HEK293 (cell line): ENCODE results near the gene OR1F1.

Source experiments
- CTCF ChIA-PET: fragments of 350-600 bp; formaldehyde crosslinking; extraction: SDS; loops from one replicate; lab custom pipeline; 2021; ENCODE audit warnings: antibody characterized with exemption; lab: Yijun Ruan, JAX
- POLR2A ChIA-PET: fragments of 300-600 bp; formaldehyde crosslinking; extraction: SDS; loops from one replicate; lab custom pipeline; 2020; ENCODE audit warnings: antibody characterized with exemption, inconsistent platforms; lab: Yijun Ruan, JAX
- H3K27ac ChIP-seq: fragments of 200-500 bp; sonication (Bioruptor generic); 2 replicates; pipeline ENCODE4 v1.5.1; 2014; ENCODE audit warnings: low read depth, low read length, control low read depth, inconsistent platforms; ENCODE audit errors: extremely low read depth
- H3K36me3 ChIP-seq, 2 experiments: fragments of 200-500 bp in 1 of 2; sonication (Bioruptor generic) in 1 of 2; 1 replicate in 1 of 2; 2 replicates in 1 of 2; pipeline ENCODE4 v1.5.1; 2014 to 2017; ENCODE audit warnings: inconsistent platforms in 2 of 2, low read length in 2 of 2; ENCODE audit not compliant: control insufficient read depth in 2 of 2, insufficient read depth in 1 of 2
- H3K4me1 ChIP-seq: fragments of 200-500 bp; sonication (Bioruptor generic); 2 replicates; pipeline ENCODE4 v1.5.1; 2014; ENCODE audit warnings: mild to moderate bottlenecking, low read length, inconsistent platforms; ENCODE audit not compliant: control insufficient read depth, insufficient read depth
- H3K4me3 ChIP-seq: 2 replicates; pipeline ENCODE4 v1.5.1; 2011; ENCODE audit warnings: low read depth, mild to moderate bottlenecking, control low read depth, low read length, moderate library complexity
- H3K9me3 ChIP-seq: fragments of 200-500 bp; sonication (Bioruptor generic); 2 replicates; pipeline ENCODE4 v1.5.1; 2014; ENCODE audit warnings: low read depth, low read length, inconsistent platforms; ENCODE audit not compliant: control insufficient read depth, insufficient read depth
- GFI1B ChIP-seq: fragments of 450-650 bp; formaldehyde crosslinking; IDR thresholded peaks from 2 replicates; pipeline ENCODE4 v1.5.1; 2016; ENCODE audit warnings: missing biosample characterization, missing genetic modification characterization
- GLIS1 ChIP-seq: fragments of 450-650 bp; formaldehyde crosslinking; IDR thresholded peaks from 2 replicates; pipeline ENCODE4 v1.5.1; 2016; ENCODE audit warnings: missing biosample characterization, missing genetic modification characterization
- GLIS2 ChIP-seq: fragments of 450-650 bp; formaldehyde crosslinking; IDR thresholded peaks from 2 replicates; pipeline ENCODE4 v1.5.1; 2016; ENCODE audit warnings: missing biosample characterization, missing genetic modification characterization
- MYNN ChIP-seq: fragments of 450-650 bp; formaldehyde crosslinking; IDR thresholded peaks from 2 replicates; pipeline ENCODE4 v1.5.1; 2016; ENCODE audit warnings: missing biosample characterization, missing genetic modification characterization, borderline replicate concordance
- ZIC2 ChIP-seq: fragments of 450-650 bp; formaldehyde crosslinking; IDR thresholded peaks from 2 replicates; pipeline ENCODE4 v1.5.1; 2016; ENCODE audit warnings: missing biosample characterization, missing genetic modification characterization
- ZNF10 ChIP-seq: fragments of 450-650 bp; formaldehyde crosslinking; IDR thresholded peaks from 2 replicates; pipeline ENCODE4 v1.5.1; 2017; ENCODE audit warnings: missing biosample characterization, missing genetic modification characterization
- ZNF302 ChIP-seq: fragments of 450-650 bp; formaldehyde crosslinking; IDR thresholded peaks from 2 replicates; pipeline ENCODE4 v1.5.1; 2016; ENCODE audit warnings: missing biosample characterization, missing genetic modification characterization, low read depth
- ZNF366 ChIP-seq: fragments of 450-650 bp; formaldehyde crosslinking; conservative IDR thresholded peaks from 2 replicates; pipeline ENCODE4 v1.5.1; 2016; ENCODE audit warnings: missing biosample characterization, missing genetic modification characterization
- ZNF529 ChIP-seq: fragments of 450-650 bp; formaldehyde crosslinking; IDR thresholded peaks from 2 replicates; pipeline ENCODE4 v1.5.1; 2017; ENCODE audit warnings: missing genetic modification characterization, missing biosample characterization; ENCODE audit not compliant: insufficient replicate concordance
- ZNF792 ChIP-seq: fragments of 450-650 bp; formaldehyde crosslinking; IDR thresholded peaks from 2 replicates; pipeline ENCODE4 v1.5.1; 2016; ENCODE audit warnings: missing biosample characterization, missing genetic modification characterization
- TF ChIP-seq, protein P1 (sequence below): fragments of 450-650 bp; formaldehyde crosslinking; IDR thresholded peaks from 2 replicates; pipeline ENCODE4 v1.5.1; 2016; ENCODE audit warnings: missing biosample characterization, missing genetic modification characterization
- TF ChIP-seq, protein P2 (sequence below): fragments of 450-650 bp; formaldehyde crosslinking; IDR thresholded peaks from 2 replicates; pipeline ENCODE4 v1.5.1; 2016; ENCODE audit warnings: missing biosample characterization, missing genetic modification characterization
- TF ChIP-seq, protein P3 (sequence below): fragments of 450-650 bp; formaldehyde crosslinking; IDR thresholded peaks from 2 replicates; pipeline ENCODE4 v1.5.1; 2016; ENCODE audit warnings: missing biosample characterization, missing genetic modification characterization
- TF ChIP-seq, protein P4 (sequence below): fragments of 450-650 bp; formaldehyde crosslinking; IDR thresholded peaks from 2 replicates; pipeline ENCODE4 v1.5.1; 2016; ENCODE audit warnings: missing biosample characterization, missing genetic modification characterization
- TF ChIP-seq, protein P5 (sequence below): fragments of 450-650 bp; formaldehyde crosslinking; IDR thresholded peaks from 2 replicates; pipeline ENCODE4 v1.5.1; 2017; ENCODE audit warnings: missing biosample characterization, missing genetic modification characterization

Gene OR1F1

DNA sequence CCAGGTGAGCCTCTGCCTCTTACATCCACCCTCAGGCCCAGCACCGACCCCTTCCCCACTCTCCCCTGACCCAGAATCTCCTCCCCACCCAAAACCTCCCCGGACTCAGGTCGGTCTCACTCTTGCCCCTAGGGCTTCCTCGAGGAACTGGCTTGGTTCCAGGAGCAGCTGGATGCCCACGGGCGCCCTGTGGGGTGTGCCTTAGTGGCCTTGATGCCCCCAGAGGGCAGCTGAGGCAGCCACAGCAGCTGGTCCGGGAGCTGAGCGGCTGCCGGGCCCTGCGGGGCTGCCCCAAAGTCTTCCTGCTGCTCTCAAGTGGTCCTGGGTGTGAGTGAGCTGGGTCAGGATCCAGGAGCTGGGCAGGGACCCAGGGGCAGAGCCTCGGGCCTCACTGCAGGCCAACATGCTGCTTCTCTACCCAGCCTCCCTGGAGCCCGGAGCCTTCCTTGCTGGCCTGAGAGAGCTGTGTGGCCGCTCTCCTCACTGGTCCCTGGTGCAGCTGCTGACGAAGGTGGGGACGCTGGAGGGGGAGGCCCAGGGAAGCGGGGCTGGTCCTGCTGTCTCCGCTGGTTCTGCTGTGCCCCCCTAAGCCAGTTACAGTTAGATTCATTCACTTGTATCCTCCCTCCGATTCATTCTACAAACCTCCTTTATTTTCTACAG, 43.6 kb upstream of the OR1F1 start:
- Histone ChIP-seq H3K36me3 (peaks cover 0 to 21% of the 10 kb centered on the region in 2 experiments; a peak in 1 of 3 replicates), H3K27ac (no peak overlapping the region), H3K4me3 (no peak overlapping the region), H3K4me1 (no peaks in the 10 kb centered on the region), H3K9me3 (no peaks in the 10 kb centered on the region)
- POLR2A ChIA-PET, result interaction anchor here (0.8 to 1.7 kb wide), 2 partner anchors 10 kb away, joined by 3 to 13 read pairs; partner anchors contain the start of gene ZNF213
- TF ChIP-seq ZIC2 (tag by site-specific recombination), result peak; percentile 68
- TF ChIP-seq, protein P1, sequence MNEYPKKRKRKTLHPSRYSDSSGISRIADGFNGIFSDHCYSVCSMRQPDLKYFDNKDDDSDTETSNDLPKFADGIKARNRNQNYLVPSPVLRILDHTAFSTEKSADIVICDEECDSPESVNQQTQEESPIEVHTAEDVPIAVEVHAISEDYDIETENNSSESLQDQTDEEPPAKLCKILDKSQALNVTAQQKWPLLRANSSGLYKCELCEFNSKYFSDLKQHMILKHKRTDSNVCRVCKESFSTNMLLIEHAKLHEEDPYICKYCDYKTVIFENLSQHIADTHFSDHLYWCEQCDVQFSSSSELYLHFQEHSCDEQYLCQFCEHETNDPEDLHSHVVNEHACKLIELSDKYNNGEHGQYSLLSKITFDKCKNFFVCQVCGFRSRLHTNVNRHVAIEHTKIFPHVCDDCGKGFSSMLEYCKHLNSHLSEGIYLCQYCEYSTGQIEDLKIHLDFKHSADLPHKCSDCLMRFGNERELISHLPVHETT, result no peak
- CTCF ChIA-PET, result interaction anchor here (0.6 to 1.0 kb wide), 2 partner anchors 14 to 15 kb away, joined by 3 read pairs; no protein-coding TSS in a partner anchor

DNA sequence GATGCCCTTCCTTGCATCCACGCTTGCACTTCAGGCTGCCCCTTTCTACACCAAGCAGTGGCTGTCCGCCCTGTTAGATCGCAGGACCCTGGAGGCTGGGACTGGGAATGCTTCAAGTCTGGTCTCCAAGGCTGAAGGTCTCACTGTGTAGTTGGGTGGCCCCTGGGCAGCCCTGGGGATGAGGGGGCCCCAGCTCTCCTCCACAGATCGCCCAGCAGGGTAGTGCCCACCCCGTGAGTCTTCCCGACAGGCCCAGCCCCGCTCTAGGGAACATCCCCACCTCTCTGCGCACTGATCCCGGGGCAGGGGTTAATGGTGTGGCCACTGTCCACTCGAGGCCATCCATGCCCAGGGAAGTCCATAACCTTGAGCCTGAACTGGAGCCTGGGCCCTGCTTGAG, 42.9 kb upstream of the OR1F1 start:
- ChIA-PET CTCF (no interaction called here), POLR2A (interaction anchor here (1.2 kb wide), 1 partner anchor 27 kb away, joined by 3 read pairs; no protein-coding TSS in a partner anchor)
- Histone ChIP-seq H3K36me3 (peaks cover 0 to 21% of the 10 kb centered on the region in 2 experiments; a peak in 1 of 3 replicates), H3K4me3 (no peak overlapping the region), H3K4me1 (no peaks in the 10 kb centered on the region), H3K9me3 (no peaks in the 10 kb centered on the region), H3K27ac (no peak overlapping the region)
- TF ChIP-seq, protein P2, sequence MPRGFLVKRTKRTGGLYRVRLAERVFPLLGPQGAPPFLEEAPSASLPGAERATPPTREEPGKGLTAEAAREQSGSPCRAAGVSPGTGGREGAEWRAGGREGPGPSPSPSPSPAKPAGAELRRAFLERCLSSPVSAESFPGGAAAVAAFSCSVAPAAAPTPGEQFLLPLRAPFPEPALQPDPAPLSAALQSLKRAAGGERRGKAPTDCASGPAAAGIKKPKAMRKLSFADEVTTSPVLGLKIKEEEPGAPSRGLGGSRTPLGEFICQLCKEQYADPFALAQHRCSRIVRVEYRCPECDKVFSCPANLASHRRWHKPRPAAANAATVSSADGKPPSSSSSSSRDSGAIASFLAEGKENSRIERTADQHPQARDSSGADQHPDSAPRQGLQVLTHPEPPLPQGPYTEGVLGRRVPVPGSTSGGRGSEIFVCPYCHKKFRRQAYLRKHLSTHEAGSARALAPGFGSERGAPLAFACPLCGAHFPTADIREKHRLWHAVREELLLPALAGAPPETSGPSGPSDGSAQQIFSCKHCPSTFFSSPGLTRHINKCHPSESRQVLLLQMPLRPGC (tag by site-specific recombination), result no peak
- TF ChIP-seq ZNF792 (tag by site-specific recombination) (no peak), ZNF10 (tag by site-specific recombination) (no peak), MYNN (tag by site-specific recombination) (no peak), ZIC2 (tag by site-specific recombination) (no peak), GFI1B (no peak)
- TF ChIP-seq, protein P3, sequence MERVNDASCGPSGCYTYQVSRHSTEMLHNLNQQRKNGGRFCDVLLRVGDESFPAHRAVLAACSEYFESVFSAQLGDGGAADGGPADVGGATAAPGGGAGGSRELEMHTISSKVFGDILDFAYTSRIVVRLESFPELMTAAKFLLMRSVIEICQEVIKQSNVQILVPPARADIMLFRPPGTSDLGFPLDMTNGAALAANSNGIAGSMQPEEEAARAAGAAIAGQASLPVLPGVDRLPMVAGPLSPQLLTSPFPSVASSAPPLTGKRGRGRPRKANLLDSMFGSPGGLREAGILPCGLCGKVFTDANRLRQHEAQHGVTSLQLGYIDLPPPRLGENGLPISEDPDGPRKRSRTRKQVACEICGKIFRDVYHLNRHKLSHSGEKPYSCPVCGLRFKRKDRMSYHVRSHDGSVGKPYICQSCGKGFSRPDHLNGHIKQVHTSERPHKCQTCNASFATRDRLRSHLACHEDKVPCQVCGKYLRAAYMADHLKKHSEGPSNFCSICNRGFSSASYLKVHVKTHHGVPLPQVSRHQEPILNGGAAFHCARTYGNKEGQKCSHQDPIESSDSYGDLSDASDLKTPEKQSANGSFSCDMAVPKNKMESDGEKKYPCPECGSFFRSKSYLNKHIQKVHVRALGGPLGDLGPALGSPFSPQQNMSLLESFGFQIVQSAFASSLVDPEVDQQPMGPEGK, result no peak
- TF ChIP-seq, protein P4, sequence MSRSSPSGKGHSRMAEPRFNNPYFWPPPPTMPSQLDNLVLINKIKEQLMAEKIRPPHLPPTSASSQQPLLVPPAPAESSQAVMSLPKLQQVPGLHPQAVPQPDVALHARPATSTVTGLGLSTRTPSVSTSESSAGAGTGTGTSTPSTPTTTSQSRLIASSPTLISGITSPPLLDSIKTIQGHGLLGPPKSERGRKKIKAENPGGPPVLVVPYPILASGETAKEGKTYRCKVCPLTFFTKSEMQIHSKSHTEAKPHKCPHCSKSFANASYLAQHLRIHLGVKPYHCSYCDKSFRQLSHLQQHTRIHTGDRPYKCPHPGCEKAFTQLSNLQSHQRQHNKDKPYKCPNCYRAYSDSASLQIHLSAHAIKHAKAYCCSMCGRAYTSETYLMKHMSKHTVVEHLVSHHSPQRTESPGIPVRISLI (tag by site-specific recombination), result no peak

DNA sequence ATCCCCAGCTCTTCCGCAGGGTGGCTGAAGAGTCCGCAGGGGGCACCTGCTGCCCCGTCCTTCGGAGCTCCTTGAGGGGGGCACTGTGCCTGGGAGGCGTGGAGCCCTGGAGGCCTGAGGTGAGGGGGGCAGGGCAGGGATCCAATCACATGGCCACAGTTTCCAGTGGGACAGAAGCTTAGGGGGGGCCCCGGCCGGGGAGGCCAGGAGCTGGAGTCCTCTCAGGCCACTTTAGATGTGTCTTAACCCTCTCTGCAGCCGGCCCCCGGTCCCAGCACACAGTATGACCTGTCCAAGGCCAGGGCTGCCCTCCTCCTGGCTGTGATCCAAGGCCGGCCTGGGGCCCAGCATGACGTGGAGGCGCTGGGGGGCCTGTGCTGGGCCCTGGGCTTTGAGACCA, 42.3 kb upstream of the OR1F1 start:
- ChIA-PET CTCF (interaction anchor here (0.7 kb wide), 1 partner anchor 20 kb away, joined by 3 read pairs; no protein-coding TSS in a partner anchor), POLR2A (interaction anchor here (1.2 kb wide), 1 partner anchor 26 kb away, joined by 3 read pairs; no protein-coding TSS in a partner anchor)
- no peak overlapping the region for H3K27ac ChIP-seq
- no peak overlapping the region for H3K4me3 ChIP-seq
- TF ChIP-seq ZNF529 (tag by site-specific recombination) (no peak), ZNF10 (tag by site-specific recombination) (no peak), GLIS2 (tag by site-specific recombination) (0 out of 2 replicates have a peak, but pooled peaks have one; percentile 28), ZNF302 (tag by site-specific recombination) (no peak), GLIS1 (tag by site-specific recombination) (peak; percentile 40), ZNF366 (tag by site-specific recombination) (no peak)
- TF ChIP-seq, protein P5, sequence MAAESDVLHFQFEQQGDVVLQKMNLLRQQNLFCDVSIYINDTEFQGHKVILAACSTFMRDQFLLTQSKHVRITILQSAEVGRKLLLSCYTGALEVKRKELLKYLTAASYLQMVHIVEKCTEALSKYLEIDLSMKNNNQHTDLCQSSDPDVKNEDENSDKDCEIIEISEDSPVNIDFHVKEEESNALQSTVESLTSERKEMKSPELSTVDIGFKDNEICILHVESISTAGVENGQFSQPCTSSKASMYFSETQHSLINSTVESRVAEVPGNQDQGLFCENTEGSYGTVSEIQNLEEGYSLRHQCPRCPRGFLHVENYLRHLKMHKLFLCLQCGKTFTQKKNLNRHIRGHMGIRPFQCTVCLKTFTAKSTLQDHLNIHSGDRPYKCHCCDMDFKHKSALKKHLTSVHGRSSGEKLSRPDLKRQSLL (tag by site-specific recombination), result no peak
- peaks cover 0 to 21% of the 10 kb centered on the region in 2 experiments; a peak in 1 of 3 replicates for H3K36me3 ChIP-seq
- no peaks in the 10 kb centered on the region for H3K4me1 ChIP-seq
- no peaks in the 10 kb centered on the region for H3K9me3 ChIP-seq
